GM19452 (cell line): Measurements from ENCODE around the gene SAMD4A.

Experiments
- ATAC-seq: cut with Tn5 transposase; IDR thresholded peaks from one replicate; pipeline ENCODE4 v1.9.1; 2021; ENCODE audit not compliant: unreplicated experiment

The SAMD4A gene

DNA sequence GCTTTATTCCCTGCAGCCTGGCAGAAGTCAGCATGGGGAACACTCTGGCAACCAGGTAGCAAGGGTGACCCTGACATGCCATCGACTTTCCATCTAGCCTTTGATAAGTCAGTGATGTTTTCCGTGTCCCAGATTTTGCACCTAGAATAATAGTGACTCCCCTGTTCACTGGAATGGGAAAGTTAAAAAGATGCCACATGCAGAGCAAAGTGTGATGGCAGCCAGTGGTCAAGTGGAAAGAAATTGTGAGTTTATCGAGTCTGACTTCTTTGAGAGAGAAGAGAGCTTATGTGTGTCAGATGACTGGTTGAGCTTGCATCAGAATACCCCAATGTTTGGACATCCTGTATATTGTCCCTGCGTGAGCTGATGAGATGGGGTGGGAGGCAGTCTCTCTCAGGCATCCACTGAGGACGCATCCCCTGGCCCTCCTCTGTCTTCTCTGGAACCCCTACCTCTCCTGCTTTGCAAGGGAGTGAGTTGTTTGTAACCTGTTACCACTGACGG lies 187.2 kb downstream of the SAMD4A start:
- ATAC-seq: no peak

DNA sequence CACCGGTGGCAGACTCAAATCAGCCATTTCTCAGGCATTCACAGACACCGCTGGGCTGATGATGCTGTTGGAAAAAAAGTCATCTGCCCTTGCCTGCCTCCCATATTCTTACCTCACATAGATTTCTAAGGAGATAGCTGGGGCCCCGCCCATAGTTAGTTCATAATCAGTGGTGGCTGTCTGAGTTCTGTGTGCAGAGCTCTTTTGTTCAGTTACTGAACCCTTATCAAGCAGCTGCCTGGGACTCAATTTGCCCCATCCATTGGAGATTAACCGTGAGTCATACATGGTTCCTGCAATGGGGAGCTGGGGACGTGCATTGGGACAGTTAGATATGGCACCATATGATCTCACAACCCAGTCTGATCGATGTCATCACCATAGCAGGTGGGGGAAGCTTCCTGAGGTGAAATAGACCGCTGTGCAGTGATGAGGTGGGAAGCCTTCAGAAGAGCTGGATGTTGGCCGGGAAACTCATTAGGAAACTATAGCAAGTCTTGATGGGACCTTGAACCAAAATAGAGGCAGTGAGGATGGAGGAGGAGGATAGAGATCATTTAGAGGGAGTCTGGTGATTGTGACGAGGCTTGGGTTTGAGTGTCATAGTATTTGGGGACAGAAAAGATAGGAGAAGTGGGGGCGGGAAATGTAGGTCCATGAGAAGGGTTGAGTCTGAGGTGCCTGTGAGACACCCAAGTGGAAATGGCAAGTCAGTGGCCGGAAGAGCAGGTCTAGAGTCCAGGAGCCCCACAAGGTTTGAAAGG lies 187.9 kb downstream of the SAMD4A start:
- ATAC-seq: no peak

DNA sequence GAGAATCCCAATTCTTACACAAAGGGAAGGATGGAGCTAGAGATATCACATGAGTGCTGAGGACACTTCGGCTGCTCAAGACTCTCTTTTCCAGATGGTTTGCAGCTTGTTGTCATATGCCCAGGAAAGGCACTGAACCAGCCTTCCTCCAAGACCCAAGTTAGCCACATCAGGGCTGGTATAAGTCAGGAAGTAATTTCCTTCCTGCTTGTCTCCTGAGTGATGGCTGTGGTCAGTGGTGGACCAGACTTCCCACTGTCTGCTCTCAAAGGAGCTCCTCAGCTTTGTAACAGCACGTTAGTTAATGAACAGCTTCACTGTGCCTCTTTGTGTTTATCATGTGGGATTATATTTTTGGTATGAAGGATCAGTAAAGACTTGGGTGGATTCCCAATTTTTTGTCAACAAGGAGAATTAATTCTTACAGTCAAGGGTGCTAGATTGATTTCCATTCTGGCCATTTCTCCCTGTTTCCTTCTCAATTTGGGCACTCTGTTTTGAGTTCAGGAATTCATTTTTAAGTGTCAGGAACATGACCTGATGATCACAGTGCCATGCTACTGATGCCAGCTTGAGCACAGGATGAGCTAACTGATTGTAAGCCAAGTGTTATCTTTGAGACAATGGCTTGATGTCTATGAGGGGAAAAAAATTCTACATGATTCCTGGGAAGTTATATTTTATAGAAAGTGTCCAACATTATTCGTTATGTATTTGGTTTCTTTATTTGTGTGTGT lies 189.9 kb downstream of the SAMD4A start:
- ATAC-seq: no peak

DNA sequence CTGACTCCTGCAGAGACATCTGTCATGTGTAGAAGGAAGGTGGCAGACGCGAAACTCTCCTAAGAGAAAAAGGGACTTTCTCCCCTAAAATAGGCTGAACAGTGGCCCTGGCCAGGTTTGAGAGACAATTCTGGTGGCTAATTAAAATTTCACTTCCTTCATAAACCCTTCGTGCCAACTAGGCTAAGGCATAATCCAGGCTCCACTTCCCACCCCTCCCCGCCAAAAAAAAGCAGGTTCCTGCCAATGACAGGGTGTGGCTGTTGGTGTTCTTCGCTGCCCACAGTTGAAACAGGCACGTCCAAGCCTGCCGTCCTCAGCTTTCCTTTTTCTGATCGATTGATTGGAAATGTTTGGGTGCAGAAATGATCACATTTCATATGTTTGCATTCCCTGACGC lies 191.1 kb downstream of the SAMD4A start:
- no peak for ATAC-seq

DNA sequence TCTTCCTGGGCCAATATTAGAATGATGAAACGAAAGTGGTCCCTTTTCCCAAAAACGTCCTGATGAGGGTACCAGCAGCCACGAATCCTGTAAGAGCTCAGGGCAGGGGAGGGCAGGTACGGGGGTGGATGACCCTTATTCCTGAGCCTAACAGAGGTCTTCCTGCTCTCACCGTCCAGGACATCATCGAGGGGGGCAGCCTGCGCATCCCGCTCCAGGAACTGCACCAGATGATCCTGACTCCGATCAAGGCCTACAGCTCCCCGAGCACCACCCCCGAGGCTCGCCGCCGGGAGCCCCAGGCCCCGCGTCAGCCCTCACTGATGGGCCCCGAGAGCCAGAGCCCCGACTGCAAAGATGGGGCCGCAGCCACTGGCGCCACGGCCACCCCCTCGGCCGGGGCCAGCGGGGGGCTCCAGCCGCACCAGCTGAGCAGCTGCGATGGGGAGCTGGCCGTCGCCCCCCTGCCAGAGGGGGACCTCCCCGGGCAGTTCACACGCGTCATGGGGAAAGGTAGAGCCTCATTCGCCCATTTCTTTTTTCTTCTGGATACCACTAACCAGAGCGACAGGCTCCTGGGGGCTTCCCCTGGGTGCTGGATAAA lies 193.2 kb downstream of the SAMD4A start:
- no peak for ATAC-seq

DNA sequence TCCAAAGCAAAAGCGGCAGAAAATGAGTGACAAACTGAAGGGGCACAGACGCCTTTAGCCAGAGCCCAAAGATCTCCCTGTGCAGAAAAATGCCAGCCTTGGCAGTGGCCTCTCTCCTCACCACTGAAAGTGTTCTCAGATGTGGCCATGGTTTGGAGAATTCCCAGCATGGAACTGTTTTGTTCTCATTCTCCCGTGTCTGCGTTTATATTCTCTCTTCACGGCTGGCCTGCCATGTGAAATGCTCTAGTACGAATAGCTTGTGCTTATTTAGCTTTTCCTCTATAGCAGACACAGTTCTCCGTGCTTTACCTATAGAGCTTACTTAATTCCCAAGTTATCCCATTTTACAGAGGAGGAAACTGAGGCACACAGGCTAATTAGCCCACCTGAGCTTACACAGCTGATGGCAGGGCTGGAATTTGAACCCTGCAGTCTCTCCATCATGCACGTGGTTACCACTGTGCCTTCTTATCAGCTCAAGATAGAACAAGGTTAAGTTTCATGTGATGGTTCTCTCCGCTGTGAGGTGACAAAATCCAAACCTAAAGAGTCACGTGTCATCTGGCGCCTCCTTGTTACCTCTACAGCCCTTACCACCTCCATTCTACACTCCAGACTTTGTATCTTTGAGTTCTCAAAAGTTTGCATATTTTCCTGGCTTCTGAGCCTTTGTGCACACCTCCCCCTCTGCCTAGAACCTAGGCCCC lies 194.1 kb downstream of the SAMD4A start:
- no peak for ATAC-seq

DNA sequence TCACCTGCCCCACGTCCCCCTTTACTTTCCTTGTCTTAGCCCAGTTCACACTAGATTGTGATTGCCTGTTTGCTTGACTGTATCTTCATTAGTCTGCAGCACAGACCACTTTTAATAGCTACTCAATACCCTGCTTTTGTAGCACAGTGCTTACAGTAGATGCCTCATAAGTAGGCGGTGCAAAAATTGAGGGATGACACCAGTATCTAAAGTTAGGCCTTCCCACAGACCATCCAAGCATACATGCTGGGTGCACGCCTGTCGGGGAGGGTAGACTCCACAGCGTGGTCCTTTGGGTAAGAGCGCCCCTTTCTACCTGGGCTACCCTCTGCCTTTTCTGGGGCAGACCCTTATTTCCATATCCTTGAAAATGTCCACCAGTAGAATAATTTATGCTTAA lies 194.9 kb downstream of the SAMD4A start:
- ATAC-seq: no peak

DNA sequence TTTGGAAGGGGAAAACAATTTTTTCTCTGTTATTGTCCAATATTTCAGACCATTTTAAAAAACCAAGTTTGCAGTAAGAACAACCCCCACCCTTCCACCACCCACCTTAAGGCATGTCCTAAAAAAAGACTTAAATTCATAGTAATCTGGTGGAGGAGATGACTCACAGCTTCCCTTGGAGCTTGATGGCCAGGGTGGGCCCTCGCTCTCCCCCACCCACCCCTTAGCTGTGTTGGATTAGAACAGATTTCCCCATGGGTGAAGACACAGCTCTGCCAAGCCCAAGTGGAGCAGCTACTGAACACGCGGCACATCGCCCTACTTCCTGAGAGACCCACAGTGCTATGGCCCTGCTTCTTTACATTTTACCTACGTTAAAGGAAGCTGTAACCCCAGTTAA lies 195.4 kb downstream of the SAMD4A start:
- no peak for ATAC-seq

DNA sequence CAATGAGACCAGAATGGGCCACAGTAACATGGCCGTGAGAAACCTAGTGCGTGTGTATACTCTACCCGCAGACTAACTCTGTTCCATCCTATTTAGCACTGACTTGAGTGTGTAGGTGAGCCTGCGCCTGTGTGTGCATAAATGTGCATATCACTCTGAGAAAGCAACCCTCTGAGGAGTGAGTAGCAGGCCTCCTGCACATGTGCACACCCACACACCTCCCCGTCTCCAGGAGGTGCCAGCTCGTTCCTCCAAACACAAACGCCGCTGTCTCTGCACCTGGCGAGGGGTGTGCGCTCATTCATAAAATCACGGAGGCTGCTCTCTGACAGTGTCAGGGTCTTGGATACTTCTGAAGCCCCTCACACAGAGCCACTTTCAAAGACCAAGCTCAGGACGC lies 196.8 kb downstream of the SAMD4A start:
- ATAC-seq: no peak

DNA sequence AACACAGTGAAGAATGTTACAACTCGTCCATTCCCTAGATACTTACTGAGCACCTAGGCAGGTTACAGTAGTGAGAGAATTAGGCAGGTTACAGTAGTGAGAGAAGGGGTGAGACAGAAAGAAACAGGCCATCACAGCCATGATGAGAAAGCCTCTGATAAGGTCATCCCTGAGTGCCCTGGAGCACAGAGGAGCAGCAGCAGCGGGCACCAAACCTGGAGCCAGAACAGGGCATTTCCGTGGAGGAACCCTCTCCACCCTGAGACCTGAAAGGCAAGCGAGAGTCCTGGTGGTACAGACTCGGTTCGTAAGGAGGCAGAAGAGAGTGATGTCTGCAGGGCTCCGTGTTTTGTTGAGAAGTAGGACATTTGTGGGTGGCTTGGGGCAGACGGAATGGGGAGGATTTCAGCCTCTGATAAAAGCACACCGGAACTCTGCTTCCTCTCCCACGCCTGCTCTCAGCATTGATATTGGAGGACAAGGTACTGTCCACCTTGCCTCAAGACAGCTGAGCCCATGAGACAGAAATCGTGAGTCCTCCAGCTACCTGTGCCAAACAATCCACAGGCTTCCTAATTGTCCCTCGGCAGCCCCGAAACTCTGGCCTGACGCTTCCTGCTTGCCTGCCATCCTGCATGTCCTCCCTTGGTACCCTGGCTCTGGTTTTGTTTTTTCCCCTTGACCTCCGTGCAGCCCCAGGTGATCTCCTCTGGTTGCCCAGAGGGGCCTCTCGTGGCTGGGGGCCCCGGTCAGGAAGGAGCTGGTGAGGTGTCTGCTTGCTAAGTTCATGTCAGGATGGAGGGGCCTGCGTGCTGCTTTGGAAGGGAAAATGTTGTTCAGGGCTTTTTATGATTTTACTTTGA lies 199.6 kb downstream of the SAMD4A start:
- no peak for ATAC-seq

DNA sequence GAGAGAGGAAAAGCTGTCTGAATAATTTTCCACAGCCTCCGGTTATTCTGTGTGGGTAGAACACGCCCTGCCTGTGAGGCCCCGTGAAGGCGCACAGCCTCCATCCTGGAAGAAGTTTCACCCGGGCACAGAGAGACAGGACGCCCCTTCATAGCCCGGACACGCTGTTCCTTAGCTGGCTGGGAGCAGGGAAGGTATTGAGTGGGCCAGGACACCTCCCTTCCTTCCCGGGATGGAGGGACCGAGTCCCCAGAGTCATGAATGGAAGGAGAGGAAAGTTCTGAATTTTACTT lies 200.2 kb downstream of the SAMD4A start:
- no peak for ATAC-seq

DNA sequence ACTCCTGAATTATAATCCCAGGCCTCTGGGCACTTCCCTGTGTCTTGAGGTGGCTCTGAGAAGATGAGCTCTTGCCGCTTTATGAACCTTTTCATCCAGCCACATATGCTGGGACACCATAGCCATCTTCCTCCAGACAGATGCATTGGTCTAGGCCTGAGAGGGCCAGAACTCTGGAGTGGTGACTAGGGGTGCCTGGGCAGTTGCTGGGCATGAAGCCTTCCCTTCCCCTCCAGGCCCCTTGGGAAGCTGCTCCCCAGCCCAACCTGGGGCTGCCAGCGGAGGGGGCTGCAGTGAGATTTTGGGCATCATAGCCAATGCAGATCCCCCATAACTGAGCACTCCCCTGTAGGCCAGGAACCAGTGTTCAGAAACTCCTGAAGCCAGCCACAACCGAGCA lies 200.5 kb downstream of the SAMD4A start:
- no peak for ATAC-seq

DNA sequence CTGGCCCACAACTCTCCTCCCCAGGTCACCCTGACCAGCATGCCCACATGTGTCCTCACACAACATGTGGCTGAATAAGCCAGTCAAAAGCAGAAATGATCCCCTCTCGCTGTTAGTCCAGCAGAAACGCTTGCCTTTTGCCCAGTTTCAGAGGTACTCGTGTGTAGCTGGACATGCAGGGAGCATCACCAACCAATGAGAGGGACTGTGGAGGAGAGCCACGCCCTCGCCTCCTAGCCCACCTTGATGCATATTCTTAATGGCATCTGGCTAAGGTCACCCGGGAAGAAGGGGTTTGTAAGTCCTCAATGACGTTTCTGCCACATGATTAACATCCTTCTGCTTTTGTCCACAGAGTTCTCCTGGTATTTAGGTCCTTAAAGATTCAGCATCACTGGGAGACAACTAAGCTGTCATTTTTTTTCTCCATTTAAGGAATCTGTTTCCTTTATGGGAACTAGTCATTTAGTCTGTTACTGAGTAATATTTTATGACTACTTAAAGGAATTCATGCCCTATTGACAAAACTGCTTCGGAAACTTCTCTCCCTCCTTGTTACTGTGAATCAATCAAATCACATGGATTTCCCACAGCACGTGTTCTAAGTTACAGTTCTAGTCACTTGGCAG lies 201.7 kb downstream of the SAMD4A start:
- ATAC-seq: no peak

DNA sequence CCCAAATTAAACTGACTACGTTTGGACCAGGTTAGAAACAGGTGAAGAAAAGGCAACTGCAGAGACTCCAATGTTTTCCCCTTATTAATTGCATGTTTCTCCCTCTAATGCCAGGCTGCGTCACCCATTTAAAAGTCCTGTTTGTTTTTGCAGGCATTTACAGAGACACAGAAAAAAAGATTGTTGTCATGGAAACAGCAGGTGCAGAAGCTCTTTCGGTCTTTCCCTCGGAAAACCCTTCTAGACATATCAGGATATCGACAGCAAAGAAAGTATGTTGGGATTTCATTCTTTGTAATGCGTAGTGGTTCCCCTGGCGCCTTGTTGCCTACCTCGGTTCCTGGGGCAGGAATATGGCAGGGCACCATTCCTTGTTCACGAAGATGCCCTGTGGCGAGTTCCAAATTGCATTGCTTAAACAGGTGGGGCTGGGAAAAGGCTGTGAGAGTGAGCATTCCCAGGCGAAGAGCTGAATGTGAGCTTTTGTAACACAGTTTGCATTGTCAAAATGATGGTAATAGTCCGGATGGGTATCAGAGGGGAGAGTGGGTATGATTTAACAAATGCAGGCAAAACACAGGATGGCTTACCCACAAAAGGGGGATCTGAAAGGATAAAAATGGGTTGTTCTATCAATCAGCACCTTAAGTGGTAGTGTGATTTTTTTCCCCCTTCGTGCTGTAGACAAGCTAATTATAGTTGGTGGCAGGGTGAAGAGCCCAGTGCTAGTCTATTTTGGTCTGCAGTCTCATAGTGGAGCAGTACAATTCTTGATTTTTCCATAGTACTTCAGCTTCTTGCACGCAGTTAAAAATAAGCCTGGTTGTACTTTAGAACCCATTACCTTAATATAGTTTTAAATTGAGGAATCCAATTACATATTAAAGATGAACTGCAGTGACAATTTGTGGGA lies 203.3 kb downstream of the SAMD4A start:
- no peak for ATAC-seq

DNA sequence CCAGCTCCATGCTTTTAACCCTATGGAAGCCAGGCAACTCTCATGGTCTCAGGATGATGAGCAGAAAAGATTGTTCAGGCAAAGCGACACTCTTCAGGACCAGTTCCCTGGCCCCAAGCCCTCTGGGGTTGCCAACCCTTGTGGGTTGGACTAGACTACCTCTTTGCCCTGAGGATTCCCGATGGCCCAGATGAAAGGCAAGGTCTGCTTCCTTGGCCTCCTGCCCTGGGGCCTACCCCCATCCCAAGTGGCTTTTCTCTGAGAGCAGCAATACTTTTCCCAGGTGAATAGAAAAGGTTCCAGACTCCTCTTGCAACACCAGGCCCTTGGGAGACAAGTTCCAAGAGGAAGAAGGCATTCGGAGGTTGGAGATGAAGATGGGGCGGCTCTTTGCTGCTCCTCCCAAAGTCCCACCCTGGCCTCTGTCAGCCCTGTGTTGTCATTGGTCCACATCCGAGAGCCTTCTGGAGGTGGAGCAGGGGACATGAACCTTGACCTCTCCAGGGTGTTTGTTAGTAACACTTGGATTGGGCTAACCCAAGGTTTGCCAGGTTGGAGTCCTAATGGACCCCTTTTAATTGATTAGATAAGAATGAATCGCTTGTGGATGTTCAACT lies 204.6 kb downstream of the SAMD4A start:
- ATAC-seq: no peak

DNA sequence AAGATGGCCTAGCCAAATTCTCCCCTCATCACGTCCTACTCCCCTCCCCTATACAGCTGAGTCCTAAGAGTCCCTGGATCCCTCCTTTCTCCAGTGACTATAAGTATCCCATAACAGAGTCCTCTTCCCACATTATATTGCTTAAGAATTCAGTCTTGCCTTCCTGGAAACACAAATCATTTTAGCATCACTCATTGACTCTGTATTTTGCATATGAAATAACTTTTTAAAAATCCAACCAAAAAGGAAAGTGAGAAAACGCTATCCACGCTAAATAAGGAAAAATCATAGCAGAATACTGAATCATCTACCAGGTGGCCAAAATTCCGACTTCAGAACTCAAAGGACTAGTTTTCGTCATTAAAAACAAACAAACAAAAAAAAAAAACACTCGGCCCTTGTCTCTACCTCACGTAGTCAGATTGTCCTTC lies 205.5 kb downstream of the SAMD4A start:
- ATAC-seq: no peak

DNA sequence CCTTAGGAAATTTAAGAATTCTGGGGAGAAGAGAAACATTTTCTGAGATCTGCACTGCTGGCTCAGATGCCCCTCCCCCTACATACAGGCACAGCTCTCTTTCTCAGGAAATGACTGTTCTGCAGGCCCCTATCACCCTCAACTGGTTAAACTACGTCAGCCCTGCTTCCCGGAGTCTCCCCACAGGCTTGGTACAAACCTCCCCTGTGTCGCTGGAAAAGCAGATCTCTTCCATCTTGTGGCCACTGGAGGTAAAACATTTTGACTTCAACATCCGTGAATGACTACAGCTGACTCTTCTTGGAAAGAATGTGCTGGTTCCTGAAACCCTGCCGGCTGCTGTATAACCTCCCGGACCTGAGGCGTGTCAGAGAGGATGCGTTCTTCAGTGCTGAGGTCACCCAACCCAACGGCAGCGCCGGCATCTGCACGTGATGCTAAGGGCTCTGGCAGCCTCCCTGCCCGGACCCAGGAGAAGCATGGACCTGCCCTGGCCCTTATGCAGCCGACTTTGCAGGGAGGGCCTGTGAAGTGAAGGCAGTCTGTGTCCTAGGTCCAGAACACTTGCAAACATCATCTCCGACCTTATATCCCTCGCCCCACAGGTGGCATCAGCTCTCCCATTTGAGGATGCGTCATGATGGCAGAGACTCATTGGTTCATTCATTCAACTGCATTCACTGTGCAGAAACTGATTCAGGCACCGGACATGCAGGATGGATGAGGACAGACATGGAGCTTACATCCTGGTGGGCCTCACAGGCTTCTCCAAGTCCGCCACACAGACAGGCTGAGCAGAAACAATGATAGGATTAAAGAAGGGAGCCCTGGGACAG lies 206.5 kb downstream of the SAMD4A start:
- no peak for ATAC-seq

DNA sequence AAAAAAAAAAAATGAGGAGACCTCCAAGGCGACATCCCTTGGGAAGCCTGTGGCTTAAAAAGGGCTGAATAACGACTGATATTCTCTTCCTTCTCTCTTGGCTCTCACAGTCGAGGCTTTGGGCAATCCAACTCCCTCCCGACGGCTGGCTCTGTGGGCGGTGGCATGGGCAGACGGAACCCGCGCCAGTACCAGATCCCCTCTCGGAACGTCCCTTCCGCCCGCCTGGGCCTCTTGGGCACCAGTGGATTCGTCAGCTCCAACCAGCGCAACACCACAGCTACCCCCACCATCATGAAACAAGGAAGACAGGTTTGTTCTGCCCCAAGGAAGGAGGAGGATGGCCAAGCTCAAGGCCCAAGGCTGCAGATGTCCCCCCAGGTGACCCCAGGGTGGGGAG lies 207.9 kb downstream of the SAMD4A start:
- no peak for ATAC-seq
